HFFc6 (cell line): ENCODE measurements around the gene GRIK4. TPM values are rescaled to one million over a fixed set of nuclear protein-coding genes. Genes with fewer than 3 reads are reported as not detected.

Experiments
- DNase-seq: peaks from one replicate; pipeline ENCODE4 v3.0.0-alpha.2; 2018
- H3K27ac Mint-ChIP-seq: 2 replicates; pipeline ENCODE4 v1.8.0; 2020; ENCODE audit warnings: mild to moderate bottlenecking, mixed read lengths
- H3K27me3 Mint-ChIP-seq: 2 replicates; pipeline ENCODE4 v1.8.0; 2021; ENCODE audit warnings: mild to moderate bottlenecking, moderate library complexity, mixed read lengths; ENCODE audit not compliant: insufficient read depth
- H3K36me3 Mint-ChIP-seq: 2 replicates; pipeline ENCODE4 v1.8.0; 2021; ENCODE audit warnings: low read depth, mixed read lengths
- H3K4me1 Mint-ChIP-seq: 2 replicates; pipeline ENCODE4 v1.8.0; 2020; ENCODE audit warnings: low read depth, mixed read lengths
- H3K4me3 Mint-ChIP-seq: 2 replicates; pipeline ENCODE4 v1.8.0; 2020; ENCODE audit warnings: mild to moderate bottlenecking, moderate library complexity, mixed read lengths
- H3K9me3 Mint-ChIP-seq: 2 replicates; pipeline ENCODE4 v1.8.0; 2020; ENCODE audit warnings: mild to moderate bottlenecking, mixed read lengths
- CTCF ChIP-seq: fragments of 200-600 bp; sonication (generic); IDR thresholded peaks from 2 replicates; pipeline ENCODE4 v1.5.0; 2021; ENCODE audit warnings: antibody characterized with exemption, mild to moderate bottlenecking
- total RNA-seq, 6 experiments: library from RNA; stranded (reverse); fragmentation: NEBNext Ultra II Directional; extraction: Animal tissue kit (Norgen Biotek cat#: 25700); gene quantifications; 2 replicates in 1 of 6; 3 replicates in 5 of 6; pipeline ENCODE4 v1.2.3, GENCODE V29; 2021

The GRIK4 gene
- total RNA-seq, 6 experiments from 2014 or later, result not detected

DNA sequence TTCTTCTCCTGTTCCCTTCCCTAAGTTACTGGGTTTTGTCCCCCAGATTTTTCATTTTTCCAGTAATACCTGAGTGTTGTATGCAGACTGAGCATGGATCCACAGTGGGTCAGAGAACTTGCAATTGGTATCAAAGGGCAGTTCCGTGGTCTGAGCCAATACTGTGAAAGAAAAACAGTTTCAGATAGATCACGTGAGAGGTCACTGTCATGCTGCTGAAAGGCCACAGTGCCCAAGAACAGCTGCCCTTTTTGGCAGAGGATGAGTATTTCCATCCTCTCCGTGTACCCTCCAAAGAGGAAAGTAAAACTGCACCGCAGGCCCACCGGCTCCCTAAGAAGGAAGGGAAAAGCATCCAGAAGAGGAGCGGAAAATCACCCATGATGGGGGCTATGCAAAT is 439.3 kb downstream of the GRIK4 start:
- Mint-ChIP-seq H3K27me3 (peaks cover 34% of the 10 kb centered on the region), H3K36me3 (no peaks in the 10 kb centered on the region), H3K27ac (no peak overlapping the region), H3K4me3 (no peak overlapping the region), H3K9me3 (no peaks in the 10 kb centered on the region), H3K4me1 (peaks cover 6% of the 10 kb centered on the region; the same call in 1 of the 2 replicates)
- no peak for TF ChIP-seq CTCF
- no peak for DNase-seq

DNA sequence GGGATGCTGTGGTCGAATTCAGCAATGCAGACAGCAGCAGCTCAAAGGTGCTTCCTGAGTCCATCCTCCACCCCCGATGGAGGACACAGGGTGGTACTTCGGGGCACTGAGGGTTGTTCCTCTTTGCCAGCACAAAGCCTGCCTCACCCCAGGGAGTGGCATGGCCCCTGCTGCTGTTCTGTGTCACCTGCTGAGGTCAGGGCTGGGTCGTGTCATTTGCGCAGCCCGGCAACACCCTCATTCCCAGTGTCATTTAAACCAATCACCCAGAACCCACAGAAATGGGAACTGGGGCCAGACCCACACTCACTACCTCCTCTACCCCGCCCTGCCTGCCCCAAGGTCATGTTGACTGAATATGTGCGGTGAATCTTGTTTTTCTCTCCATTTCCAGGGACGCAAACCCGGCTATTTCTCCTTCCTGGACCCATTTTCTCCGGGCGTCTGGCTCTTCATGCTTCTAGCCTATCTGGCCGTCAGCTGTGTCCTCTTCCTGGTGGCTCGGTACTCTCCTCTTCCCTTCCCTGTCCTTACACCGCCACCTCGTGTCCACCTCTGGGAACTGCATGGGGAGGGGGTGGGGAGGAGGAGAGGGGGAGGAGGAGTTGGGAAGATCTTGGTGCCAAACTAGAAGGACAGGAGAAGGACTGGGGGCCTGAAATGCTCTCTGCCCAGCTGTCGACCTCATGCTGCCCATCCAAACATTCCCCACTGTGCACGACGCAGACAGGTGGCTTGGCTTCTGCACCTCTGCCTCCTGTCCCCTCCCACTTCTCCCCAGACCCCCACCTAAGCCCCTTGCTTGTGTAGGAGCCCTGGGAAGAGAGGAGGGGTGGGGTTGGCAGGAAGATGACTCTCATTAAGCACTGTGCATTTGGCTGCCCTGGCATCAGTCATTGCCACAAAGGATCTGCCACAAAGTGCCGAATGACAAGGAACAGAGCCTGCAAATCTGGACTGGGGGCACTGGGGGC is 441.2 kb downstream of the GRIK4 start:
- Mint-ChIP-seq H3K27me3 (peaks cover 34% of the 10 kb centered on the region), H3K27ac (no peak overlapping the region), H3K4me3 (peak overlapping the region; percentile 33; the same call in 1 of the 2 replicates), H3K4me1 (peaks cover 6% of the 10 kb centered on the region; the same call in 1 of the 2 replicates), H3K36me3 (no peaks in the 10 kb centered on the region), H3K9me3 (no peaks in the 10 kb centered on the region)
- TF ChIP-seq CTCF, result peak; percentile 82
- DNase-seq, result peak; percentile 58

GRCh38 chr11:120954381-120954780 is 442.8 kb downstream of the GRIK4 start:
- Mint-ChIP-seq H3K27me3 (peaks cover 32% of the 10 kb centered on the region), H3K4me3 (no peak overlapping the region), H3K4me1 (peaks cover 6% of the 10 kb centered on the region; the same call in 1 of the 2 replicates), H3K9me3 (no peaks in the 10 kb centered on the region), H3K27ac (no peak overlapping the region), H3K36me3 (no peaks in the 10 kb centered on the region)
- no peak for DNase-seq
- TF ChIP-seq CTCF, result no peak

DNA sequence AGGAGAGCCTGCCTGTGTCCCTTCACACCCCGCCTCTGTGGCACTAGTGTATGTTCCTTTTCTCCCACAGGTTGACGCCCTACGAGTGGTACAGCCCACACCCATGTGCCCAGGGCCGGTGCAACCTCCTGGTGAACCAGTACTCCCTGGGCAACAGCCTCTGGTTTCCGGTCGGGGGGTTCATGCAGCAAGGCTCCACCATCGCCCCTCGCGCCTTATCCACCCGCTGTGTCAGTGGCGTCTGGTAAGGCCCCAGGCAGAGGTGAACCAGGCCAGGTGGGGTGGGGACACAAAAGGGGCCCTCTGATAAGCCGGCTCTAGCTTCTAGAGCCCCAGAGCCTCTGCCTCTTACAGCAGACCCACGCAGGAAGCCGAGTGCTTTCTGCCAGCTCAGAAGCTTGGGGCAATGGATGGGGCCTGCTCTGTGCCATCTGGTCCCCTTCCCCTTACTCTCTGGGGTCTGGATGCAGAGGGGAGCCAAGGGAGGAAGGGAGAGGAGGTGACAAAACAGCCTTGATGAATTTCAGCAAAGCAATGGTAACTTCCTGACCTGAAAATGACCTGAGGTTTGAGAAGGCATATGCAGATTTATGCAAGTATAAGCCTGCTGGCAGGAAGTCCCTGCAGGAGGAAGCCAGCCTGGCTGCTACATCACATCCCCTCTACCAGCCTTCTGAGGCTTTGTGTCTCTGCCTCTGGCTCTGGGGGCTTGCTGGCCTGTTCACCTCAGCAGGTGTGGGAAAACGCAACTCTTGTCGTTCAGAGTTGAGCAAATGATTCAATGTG is 445.4 kb downstream of the GRIK4 start:
- Mint-ChIP-seq H3K36me3 (no peaks in the 10 kb centered on the region), H3K27me3 (peaks cover 40% of the 10 kb centered on the region), H3K9me3 (no peaks in the 10 kb centered on the region), H3K4me3 (no peak overlapping the region), H3K27ac (no peak overlapping the region), H3K4me1 (peaks cover 6% of the 10 kb centered on the region; the same call in 1 of the 2 replicates)
- TF ChIP-seq CTCF, result no peak
- DNase-seq, result no peak

DNA sequence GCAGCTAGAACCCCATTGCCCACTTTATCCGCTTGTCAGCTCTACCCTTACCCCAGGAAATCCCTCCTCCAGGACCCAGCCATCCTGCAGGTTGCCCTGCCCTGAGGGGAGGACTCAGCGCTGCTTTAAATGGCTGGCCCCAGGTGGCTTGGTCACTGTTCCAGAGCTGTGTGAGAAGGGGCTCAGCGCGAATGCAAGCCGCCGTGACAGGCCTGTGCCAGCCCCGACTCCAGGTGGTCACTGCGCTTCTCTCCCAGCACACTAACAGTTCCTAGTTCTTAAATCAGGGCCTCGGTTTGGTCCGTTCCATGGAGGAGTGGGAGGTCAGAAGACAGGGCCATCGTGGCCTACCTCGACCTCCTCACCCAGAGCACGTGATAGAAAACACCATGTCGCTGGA is 446.6 kb downstream of the GRIK4 start:
- Mint-ChIP-seq H3K36me3 (no peaks in the 10 kb centered on the region), H3K27me3 (peaks cover 40% of the 10 kb centered on the region), H3K9me3 (no peaks in the 10 kb centered on the region), H3K27ac (no peak overlapping the region), H3K4me1 (no peaks in the 10 kb centered on the region), H3K4me3 (no peak overlapping the region)
- DNase-seq, result no peak
- TF ChIP-seq CTCF, result no peak
